GM10266 (cell line): Measurements from ENCODE around the gene OSBPL10.

Experiments
- DNase-seq: peaks from one replicate; pipeline ENCODE4 v3.0.0; 2012; ENCODE audit errors: extremely low spot score
- CTCF ChIP-seq: IDR thresholded peaks from 2 replicates; pipeline ENCODE4 v1.5.1; 2012; ENCODE audit warnings: mild to moderate bottlenecking, low read depth; ENCODE audit not compliant: control insufficient read depth, insufficient read depth; ENCODE audit errors: missing control alignments

OSBPL10 gene

GRCh38 chr3:31917303-31918005 is 63.6 kb downstream of the OSBPL10 start:
- TF ChIP-seq CTCF: no peak
- DNase-seq: no peak

- no peak for TF ChIP-seq CTCF
- DNase-seq: no peak
Measured at GRCh38 chr3:31911643-31912042, 69.4 kb downstream of the OSBPL10 start.

DNA sequence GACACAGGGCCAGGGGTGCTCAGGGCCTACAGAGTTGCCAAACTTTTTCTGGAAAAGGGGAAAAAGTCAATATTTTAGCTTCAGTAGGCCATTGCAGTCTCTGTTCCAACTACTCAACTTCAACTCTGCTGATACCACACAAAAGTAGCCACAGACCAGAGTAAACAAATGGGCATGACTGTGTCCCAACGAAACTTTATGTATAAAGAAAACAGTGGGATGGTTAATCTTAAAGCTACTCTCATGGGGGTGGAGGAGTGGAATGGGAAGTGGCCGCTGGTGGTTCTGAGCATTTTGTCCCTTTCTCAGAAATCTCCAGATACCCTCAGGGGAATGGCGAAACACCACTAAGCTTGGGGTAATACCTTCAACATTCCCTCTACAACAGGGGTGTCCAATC is 69.9 kb downstream of the OSBPL10 start:
- DNase-seq: no peak
- TF ChIP-seq CTCF: no peak

DNA sequence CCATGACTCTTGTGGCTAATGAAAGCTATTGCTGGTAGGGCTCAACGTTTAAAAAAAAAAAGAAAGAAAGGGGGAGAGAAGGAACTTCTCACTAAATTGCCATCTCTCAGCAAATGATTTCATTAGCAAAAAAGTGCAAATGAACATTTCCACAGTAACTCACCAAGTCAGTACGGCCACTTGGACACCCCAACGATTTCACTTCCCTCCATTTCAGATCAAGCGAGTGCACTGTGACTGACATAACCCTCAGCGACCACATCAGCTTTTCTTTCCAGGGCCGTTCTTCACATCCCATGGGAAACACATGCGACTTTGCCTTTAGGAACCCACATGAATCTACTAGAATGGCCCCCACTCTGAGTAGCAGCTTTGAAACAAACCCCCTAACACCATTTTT is 71.6 kb downstream of the OSBPL10 start:
- TF ChIP-seq CTCF: no peak

DNA sequence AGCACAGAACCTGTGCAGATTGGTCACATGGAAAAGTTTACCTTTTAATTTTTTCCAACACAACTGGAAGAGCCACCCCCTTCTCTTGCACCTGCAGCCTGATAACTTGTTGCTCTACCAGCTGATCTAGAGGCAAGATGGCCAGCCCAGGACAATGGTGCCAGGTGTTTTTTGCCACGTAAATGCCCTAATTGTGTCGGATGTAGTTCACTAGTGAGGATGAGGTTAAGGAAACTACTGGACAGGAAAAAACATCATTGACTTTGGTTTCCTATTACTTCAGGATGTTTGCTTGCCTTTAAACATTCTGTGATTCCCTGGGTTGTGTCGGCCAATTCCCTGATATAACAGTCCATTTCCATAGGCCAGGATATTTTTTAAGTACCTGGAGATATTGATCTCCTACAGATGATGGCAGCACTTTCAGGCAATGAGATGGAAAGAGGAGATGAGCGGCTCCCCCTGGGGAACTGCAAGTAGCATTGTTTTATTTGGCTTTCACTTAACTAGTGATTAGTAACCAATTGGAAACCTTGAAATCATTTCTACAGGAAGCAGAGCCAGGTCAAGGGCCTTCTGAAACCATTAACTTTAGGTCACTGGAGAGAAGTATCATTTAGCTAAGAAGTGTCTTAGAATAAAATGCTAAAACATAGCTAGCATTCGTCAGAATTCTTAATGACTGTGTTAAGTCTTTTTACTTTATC is 72.5 kb downstream of the OSBPL10 start:
- no peak for DNase-seq
- TF ChIP-seq CTCF: no peak

More for the DNA sequence above, 71.6 kb downstream of the OSBPL10 start:
- DNase-seq: no peak

GRCh38 chr3:31906182-31906581 is 74.9 kb downstream of the OSBPL10 start:
- TF ChIP-seq CTCF: no peak
- DNase-seq: no peak
